Ureter (tissue), 1 donor: ENCODE data around the gene ATAD3A. TPM values are rescaled to one million over a fixed set of nuclear protein-coding genes. Genes with fewer than 3 reads are reported as not detected.
"Not testable (repeated sequence)": the region's sequence is repeated elsewhere in the genome, so short reads cannot be mapped to it uniquely, and the experiment has no call there.

Experiments used
- DNase-seq: peaks from one replicate; pipeline ENCODE4 v3.0.0-alpha.2; 2020; ENCODE audit warnings: low spot score
- total RNA-seq: library from RNA; stranded (reverse); gene quantifications from one replicate; pipeline ENCODE4 v1.2.4, GENCODE V29; 2023
- donor health status: DM: yes; HTN: yes; CAD: no.

ATAD3A gene
- total RNA-seq, result 26.3 TPM

GRCh38 chr1:1511533-1512285, at the start of gene ATAD3A:
ATAD3A (plus strand) TSS chr1:1512162; CDS start chr1:1512269, 107 bp downstream.
- peak; percentile 97 for DNase-seq

- DNase-seq, result peak; percentile 80
Measured at GRCh38 chr1:1462318-1462966, 49.5 kb upstream of the ATAD3A start.

GRCh38 chr1:1463312-1463711, 48.6 kb upstream of the ATAD3A start:
- DNase-seq, result no peak

GRCh38 chr1:1468196-1468985, 43.6 kb upstream of the ATAD3A start:
- not testable (repeated sequence) for DNase-seq

GRCh38 chr1:1470626-1471388, 41.2 kb upstream of the ATAD3A start:
- DNase-seq, result no peak

GRCh38 chr1:1471389-1472052, 40.4 kb upstream of the ATAD3A start, which contains the start of gene ATAD3B:
ATAD3B (plus strand) TSS chr1:1471765; CDS start chr1:1471885, 120 bp downstream.
- peak; percentile 94 for DNase-seq

GRCh38 chr1:1472053-1472876, 39.7 kb upstream of the ATAD3A start:
- DNase-seq, result not testable (repeated sequence)

GRCh38 chr1:1476011-1476410, 36.0 kb upstream of the ATAD3A start:
- not testable (repeated sequence) for DNase-seq

- DNase-seq, result no peak
Measured at GRCh38 chr1:1477206-1477605, 34.8 kb upstream of the ATAD3A start.

GRCh38 chr1:1479547-1480487, 32.1 kb upstream of the ATAD3A start:
- no peak for DNase-seq

GRCh38 chr1:1480488-1480867, 31.5 kb upstream of the ATAD3A start:
- not testable (repeated sequence) for DNase-seq

- DNase-seq, result not testable (repeated sequence)
Measured at GRCh38 chr1:1481811-1482210, 30.2 kb upstream of the ATAD3A start.

- DNase-seq, result no peak
Measured at GRCh38 chr1:1482856-1483255, 29.1 kb upstream of the ATAD3A start.

GRCh38 chr1:1483714-1484113, 28.2 kb upstream of the ATAD3A start:
- no peak for DNase-seq

- not testable (repeated sequence) for DNase-seq
Measured at GRCh38 chr1:1484976-1485750, 26.8 kb upstream of the ATAD3A start.

- not testable (repeated sequence) for DNase-seq
Measured at GRCh38 chr1:1485755-1486317, 26.1 kb upstream of the ATAD3A start.

- no peak for DNase-seq
Measured at GRCh38 chr1:1487701-1488100, 24.3 kb upstream of the ATAD3A start.

- no peak for DNase-seq
Measured at GRCh38 chr1:1489231-1489630, 22.7 kb upstream of the ATAD3A start.
